ENCODE measurements around the gene AGPS.

- TF ChIP-seq EZH2 (IDR thresholded peaks at IDR 0.05; ENCODE audit: insufficient read depth, poor library complexity, severe bottlenecking): no peak
- TF ChIP-seq EZH2phosphoT487 (IDR thresholded peaks at IDR 0.05; ENCODE audit: insufficient read depth, low read depth): no peak
Measured at GRCh38 chr2:177432703-177433102, 40.1 kb downstream of the AGPS start.

All from GM23248 (cell line).